Fibroblast of villous mesenchyme (primary cell): ENCODE results near the gene PARD3. TPM values are rescaled to one million over a fixed set of nuclear protein-coding genes. Genes with fewer than 3 reads are reported as not detected.

Source experiments
- DNase-seq: peaks from one replicate; pipeline ENCODE4 v3.0.0-alpha.2; 2010; ENCODE audit warnings: low read depth
- H3K4me3 ChIP-seq: 2 replicates; pipeline ENCODE4 v1.5.1; 2011; ENCODE audit warnings: low read depth, mild to moderate bottlenecking, low read length
- total RNA-seq: library from RNA; depleted of rRNA; stranded (reverse); fragments of >200 nt; gene quantifications from 2 replicates; pipeline ENCODE4 v1.2.3, GENCODE V29; 2012
- TF ChIP-seq, protein P1 (sequence below): IDR thresholded peaks from 2 replicates; pipeline ENCODE4 v1.5.1; 2012; ENCODE audit warnings: low read depth, mild to moderate bottlenecking, low read length; ENCODE audit not compliant: insufficient read depth

The PARD3 gene
- total RNA-seq, 1 donor, result 44.0 TPM

DNA sequence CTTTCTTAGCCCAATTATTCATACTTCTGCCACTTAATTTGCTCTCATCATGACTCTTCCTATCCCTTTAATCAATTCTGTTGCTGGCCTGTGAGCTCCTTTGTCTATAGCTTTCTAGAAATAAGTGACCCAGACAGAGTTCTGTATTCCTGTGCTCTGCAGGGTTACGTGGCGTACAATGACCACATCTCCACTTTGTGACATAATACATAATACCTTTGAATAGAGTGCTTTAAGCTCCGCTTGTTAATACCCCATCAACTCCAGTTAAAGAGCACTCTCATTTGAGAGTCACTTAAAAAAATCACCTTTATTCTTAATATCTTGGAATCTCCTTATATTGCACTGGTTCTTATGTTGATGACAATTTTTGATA lies 619.0 kb downstream of the PARD3 start:
- no peak overlapping the region for H3K4me3 ChIP-seq
- TF ChIP-seq, protein P1, sequence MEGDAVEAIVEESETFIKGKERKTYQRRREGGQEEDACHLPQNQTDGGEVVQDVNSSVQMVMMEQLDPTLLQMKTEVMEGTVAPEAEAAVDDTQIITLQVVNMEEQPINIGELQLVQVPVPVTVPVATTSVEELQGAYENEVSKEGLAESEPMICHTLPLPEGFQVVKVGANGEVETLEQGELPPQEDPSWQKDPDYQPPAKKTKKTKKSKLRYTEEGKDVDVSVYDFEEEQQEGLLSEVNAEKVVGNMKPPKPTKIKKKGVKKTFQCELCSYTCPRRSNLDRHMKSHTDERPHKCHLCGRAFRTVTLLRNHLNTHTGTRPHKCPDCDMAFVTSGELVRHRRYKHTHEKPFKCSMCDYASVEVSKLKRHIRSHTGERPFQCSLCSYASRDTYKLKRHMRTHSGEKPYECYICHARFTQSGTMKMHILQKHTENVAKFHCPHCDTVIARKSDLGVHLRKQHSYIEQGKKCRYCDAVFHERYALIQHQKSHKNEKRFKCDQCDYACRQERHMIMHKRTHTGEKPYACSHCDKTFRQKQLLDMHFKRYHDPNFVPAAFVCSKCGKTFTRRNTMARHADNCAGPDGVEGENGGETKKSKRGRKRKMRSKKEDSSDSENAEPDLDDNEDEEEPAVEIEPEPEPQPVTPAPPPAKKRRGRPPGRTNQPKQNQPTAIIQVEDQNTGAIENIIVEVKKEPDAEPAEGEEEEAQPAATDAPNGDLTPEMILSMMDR, result no peak
- no peak for DNase-seq

DNA sequence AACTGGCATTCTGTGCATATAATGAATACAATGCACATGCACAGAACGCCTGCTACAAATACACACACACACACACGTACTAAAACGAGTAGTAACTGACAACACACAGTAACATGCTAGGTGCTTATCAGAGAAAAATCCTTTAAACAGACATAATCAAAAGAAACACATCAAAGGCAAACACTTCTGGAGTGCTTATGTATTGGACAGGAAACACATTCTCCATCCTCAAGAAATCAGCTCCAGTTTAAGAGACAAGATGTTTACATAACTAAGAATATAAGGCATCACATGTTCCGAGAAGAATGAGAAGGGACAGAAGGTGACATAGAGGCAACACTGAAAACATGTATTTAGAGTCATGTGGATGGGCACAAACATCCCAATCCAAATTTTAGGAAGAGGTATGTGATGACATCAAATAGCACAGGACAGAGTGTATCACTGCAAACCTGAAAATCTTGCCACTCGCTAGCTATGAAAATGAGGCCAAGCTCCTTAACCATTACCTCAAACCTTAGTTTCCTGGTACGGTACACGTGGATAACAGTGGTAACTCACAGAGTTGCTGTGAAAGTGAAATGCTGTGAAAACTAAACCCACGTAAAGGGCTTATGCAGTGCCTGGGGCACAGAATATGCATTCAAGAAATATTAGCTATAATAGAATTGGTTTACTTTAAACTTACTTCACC lies 619.6 kb downstream of the PARD3 start:
- no peak for DNase-seq
- no peak overlapping the region for H3K4me3 ChIP-seq
- TF ChIP-seq, protein P1, result no peak

DNA sequence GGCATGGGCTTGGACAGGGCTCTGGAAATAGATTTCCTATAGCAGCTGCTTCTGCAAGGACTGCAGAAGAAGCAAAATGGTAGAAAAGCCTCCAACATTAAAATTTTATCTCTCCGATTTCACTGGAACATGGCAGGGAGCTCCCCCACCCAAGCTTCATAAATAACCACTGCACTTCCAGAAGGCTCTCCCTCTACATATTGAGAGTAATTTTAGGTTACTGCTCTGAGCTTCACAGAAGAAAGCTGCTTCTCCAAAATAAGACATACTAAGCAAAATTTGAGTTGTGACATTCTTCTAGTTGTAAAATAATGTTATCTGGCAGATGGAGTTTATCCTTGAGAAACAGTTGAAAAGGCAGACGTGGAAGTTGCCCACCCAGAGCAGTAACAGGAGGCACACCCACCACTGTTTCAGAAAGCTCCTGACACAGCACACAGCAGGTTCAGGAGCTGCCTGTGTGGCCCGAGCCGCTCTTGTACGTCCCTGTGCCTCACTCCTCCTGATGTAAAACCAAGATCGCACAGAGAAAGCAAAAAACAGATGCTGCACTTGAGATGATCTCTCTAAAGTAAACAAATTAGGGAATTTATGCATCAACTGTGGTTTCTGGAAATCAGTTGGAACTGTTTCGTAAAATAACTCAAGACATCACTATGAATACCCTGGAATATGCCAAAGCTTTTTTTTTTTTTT lies 621.0 kb downstream of the PARD3 start:
- no peak overlapping the region for H3K4me3 ChIP-seq
- TF ChIP-seq, protein P1, result no peak
- peak; percentile 96 for DNase-seq

DNA sequence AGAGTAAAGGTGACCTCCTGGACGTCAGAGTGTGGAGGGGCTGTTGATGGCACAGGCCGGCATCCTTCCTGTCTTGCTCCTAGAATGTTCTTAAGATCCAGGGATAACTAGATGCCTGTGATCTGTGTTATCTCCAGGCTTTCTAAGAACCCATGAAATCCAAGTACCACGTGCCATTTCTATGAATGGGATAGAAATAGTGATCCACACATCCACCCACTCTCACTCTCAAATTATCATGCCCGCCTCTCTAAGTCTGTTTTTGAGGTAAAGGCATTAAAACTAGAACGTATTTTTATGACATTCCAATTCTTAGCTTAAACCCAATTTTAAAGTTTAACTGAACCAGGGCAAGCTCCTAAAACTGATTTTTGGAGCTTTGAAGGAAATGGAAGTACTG lies 622.5 kb downstream of the PARD3 start:
- TF ChIP-seq, protein P1, result no peak
- H3K4me3 ChIP-seq, result no peak overlapping the region
- DNase-seq, result no peak

DNA sequence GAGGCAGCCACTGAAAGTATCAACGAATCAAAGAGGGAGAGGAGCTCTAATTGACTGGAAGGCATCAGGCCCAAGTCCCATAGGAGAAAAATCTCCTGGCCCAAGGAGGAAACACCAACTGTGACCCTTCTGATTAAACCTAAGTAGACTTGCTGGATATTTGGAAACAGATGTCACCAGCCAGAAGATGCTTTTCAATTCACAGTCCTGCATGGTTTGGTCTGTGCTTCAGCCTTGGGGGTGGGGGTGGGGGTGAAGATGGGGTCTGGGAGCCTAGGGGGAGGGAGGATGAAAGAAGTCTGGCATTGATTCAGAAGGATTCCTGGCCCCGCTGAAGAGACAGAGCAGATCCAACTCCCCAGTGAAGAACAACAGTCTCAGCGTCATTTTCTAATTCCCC lies 623.7 kb downstream of the PARD3 start:
- TF ChIP-seq, protein P1, result no peak
- no peak overlapping the region for H3K4me3 ChIP-seq
- DNase-seq, result no peak

DNA sequence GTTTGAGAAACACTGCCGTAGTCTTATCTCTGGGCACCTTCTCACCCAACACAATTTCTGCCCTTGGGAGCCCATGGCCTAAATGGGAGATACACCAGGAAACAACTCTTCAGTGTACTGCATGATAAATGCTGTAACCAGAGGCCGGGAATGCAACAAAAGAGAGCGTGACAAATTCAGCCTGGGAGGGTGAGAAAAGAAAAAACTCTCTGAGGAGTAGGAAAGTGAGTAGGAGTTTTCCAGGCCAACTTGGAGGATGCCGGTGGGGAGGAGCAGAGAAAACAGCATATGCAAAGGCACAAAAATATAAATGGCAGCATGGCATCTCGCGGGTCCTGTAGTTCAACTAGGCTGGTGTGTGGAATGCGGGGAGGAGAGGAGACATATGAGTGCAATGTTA lies 624.5 kb downstream of the PARD3 start:
- DNase-seq, result no peak
- TF ChIP-seq, protein P1, result no peak
- H3K4me3 ChIP-seq, result no peak overlapping the region
